Neural crest cell (in vitro differentiated cells): ENCODE results near the gene PDE6G. TPM values are rescaled to one million over a fixed set of nuclear protein-coding genes. Genes with fewer than 3 reads are reported as not detected.

ENCODE experiments used
- DNase-seq: peaks from one replicate; pipeline ENCODE4 v3.0.0; 2021; ENCODE audit warnings: low read depth, mixed read lengths, low spot score
- H3K27ac Mint-ChIP-seq: one replicate; pipeline ENCODE4 v1.8.0; 2021; ENCODE audit warnings: mild to moderate bottlenecking, mixed read lengths; ENCODE audit not compliant: unreplicated experiment
- H3K27me3 Mint-ChIP-seq: 2 replicates; pipeline ENCODE4 v1.8.0; 2021; ENCODE audit warnings: low read depth, mild to moderate bottlenecking, mixed read lengths
- H3K36me3 Mint-ChIP-seq: 2 replicates; pipeline ENCODE4 v1.8.0; 2021; ENCODE audit warnings: low read depth, mild to moderate bottlenecking, mixed read lengths
- H3K4me1 Mint-ChIP-seq: 2 replicates; pipeline ENCODE4 v1.8.0; 2021; ENCODE audit warnings: mixed read lengths
- H3K4me3 Mint-ChIP-seq: one replicate; pipeline ENCODE4 v1.8.0; 2021; ENCODE audit warnings: mild to moderate bottlenecking, mixed read lengths
- H3K9me3 Mint-ChIP-seq: 2 replicates; pipeline ENCODE4 v1.8.0; 2021; ENCODE audit warnings: mixed read lengths
- total RNA-seq: library from RNA; stranded (reverse); gene quantifications from 2 replicates; pipeline ENCODE4 v1.2.1, GENCODE V29; 2021
- TF ChIP-seq, protein P1 (sequence below): fragments of 200-600 bp; sonication (generic); conservative IDR thresholded peaks from 2 replicates; pipeline ENCODE4 v1.5.0; 2021; ENCODE audit warnings: antibody characterized with exemption, mild to moderate bottlenecking

Gene PDE6G
- total RNA-seq, 1 donor from 2014 or later: 0.79 TPM

DNA sequence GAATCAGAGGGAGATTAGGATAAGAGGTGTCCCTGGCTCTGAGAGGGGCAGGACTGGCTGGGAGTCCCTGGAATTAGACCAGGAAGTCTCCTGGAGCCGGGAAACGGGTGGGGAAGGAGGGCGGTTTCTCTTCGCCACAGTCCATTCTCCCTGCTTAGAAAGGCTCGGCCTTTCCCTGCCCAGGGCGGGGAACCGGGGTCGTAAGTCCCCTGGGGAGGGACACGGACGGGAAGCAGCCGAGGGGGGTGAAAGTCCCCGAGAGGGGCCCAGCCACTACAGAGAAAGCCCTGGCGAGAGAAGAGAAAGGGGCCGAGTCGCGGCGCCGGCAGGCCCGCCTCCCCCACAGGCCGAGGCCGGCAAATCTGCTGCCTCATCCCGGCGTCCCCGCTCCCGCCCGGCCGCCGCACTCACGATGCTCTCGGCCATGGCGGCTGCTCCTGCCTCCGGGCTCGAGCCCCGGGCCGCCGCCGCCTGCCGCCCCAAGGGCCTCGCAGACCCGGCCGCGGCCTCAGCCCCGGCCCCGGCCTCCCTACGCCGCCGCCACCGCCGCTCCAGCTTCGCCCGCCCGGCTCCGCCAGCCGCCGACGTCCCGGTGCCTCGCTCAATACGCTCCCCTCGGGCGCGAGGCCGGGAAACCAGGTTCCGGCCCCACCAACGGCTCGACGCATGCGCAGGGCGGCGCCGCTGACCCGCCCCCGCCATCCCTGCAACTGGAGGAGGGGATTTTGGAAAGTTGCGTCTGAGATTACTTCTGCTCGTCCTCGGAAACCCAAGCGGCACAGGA lies 19.6 kb downstream of the PDE6G start, which contains the start of the genes NPLOC4 and TSPAN10:
NPLOC4 (minus strand) TSS at position 608 of the 784 bp plus-strand sequence; CDS start at position 426, 182 bp downstream.
TSPAN10 (plus strand) TSS at position 692 of the 784 bp plus-strand sequence. CDS start 5,217 bp downstream, outside the sequence.
- Mint-ChIP-seq H3K27ac (peak within 1 kb of the TSS; percentile 96), H3K4me1 (peaks cover 14% of the 10 kb centered on the region), H3K27me3 (no peaks in the 10 kb centered on the region), H3K4me3 (peak within 1 kb of the TSS; percentile 96), H3K36me3 (no peaks in the 10 kb centered on the region), H3K9me3 (no peaks in the 10 kb centered on the region)
- peak; percentile 88 for DNase-seq
- TF ChIP-seq, protein P1, sequence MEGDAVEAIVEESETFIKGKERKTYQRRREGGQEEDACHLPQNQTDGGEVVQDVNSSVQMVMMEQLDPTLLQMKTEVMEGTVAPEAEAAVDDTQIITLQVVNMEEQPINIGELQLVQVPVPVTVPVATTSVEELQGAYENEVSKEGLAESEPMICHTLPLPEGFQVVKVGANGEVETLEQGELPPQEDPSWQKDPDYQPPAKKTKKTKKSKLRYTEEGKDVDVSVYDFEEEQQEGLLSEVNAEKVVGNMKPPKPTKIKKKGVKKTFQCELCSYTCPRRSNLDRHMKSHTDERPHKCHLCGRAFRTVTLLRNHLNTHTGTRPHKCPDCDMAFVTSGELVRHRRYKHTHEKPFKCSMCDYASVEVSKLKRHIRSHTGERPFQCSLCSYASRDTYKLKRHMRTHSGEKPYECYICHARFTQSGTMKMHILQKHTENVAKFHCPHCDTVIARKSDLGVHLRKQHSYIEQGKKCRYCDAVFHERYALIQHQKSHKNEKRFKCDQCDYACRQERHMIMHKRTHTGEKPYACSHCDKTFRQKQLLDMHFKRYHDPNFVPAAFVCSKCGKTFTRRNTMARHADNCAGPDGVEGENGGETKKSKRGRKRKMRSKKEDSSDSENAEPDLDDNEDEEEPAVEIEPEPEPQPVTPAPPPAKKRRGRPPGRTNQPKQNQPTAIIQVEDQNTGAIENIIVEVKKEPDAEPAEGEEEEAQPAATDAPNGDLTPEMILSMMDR: no peak

DNA sequence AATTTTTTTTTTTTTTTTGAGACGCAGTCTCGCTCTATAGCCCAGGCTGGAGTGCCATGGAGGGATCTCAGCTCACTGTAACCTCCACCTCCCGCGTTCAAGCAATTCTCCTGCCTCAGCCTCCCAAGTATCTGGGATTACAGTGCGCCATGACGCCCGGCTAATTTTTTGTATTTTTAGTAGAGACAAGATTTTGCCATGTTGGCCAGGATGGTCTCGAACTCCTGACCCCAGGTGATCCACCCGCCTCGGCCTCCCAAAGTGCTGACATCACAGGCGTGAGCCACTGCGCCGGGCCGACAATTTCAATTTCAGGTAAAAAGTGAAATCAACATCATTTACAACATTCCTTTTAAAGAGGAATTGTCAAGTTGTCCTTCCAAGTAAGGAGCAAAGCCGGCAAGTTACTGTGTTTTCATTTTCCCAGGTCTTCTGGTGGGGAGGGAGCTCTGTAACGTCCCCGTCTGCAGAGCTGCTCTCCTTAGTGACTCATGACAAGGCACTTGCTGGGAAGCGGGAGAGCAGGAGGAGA lies 20.3 kb downstream of the PDE6G start:
- peak overlapping the region; percentile 96 for H3K27ac Mint-ChIP-seq
- no peaks in the 10 kb centered on the region for H3K36me3 Mint-ChIP-seq
- peak overlapping the region; percentile 96 for H3K4me3 Mint-ChIP-seq
- H3K27me3 Mint-ChIP-seq: no peaks in the 10 kb centered on the region
- TF ChIP-seq, protein P1: no peak
- DNase-seq: no peak
- peaks cover 14% of the 10 kb centered on the region for H3K4me1 Mint-ChIP-seq
- H3K9me3 Mint-ChIP-seq: no peaks in the 10 kb centered on the region

DNA sequence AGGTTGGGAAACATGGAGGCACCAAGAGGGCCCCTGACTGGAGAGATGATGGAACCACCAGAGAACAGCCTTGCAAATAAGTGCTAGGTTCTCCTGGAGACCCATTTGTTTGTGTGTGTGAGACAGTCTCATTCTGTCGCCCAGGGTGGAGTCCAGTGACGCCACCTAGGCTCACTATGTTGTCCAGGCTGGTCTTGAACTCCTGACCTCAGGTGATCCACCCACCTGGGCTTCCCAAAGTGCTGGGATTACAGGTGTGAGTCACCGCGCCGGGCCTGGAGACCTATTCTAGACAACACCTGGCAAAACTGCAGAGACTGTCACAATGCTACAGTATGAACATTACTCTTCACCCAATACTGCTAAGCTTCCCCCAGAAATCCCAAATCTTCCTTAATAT lies 20.9 kb downstream of the PDE6G start:
- H3K4me1 Mint-ChIP-seq: peaks cover 14% of the 10 kb centered on the region
- peak overlapping the region; percentile 96 for H3K4me3 Mint-ChIP-seq
- DNase-seq: no peak
- H3K36me3 Mint-ChIP-seq: no peaks in the 10 kb centered on the region
- TF ChIP-seq, protein P1: no peak
- H3K27me3 Mint-ChIP-seq: no peaks in the 10 kb centered on the region
- no peaks in the 10 kb centered on the region for H3K9me3 Mint-ChIP-seq
- H3K27ac Mint-ChIP-seq: no peak overlapping the region

- Mint-ChIP-seq H3K36me3 (peaks cover 9% of the 10 kb centered on the region), H3K9me3 (no peaks in the 10 kb centered on the region), H3K4me3 (peak overlapping the region; percentile 16), H3K4me1 (peaks cover 11% of the 10 kb centered on the region), H3K27ac (no peak overlapping the region), H3K27me3 (no peaks in the 10 kb centered on the region)
- no peak for DNase-seq
- TF ChIP-seq, protein P1: no peak
Observed at GRCh38 chr17:81631482-81631881, 24.9 kb downstream of the PDE6G start.

GRCh38 chr17:81630274-81630673 lies 26.1 kb downstream of the PDE6G start:
- Mint-ChIP-seq H3K27ac (no peak overlapping the region), H3K9me3 (no peaks in the 10 kb centered on the region), H3K36me3 (peaks cover 15% of the 10 kb centered on the region), H3K4me1 (no peaks in the 10 kb centered on the region), H3K4me3 (peak overlapping the region; percentile 19), H3K27me3 (no peaks in the 10 kb centered on the region)
- TF ChIP-seq, protein P1: no peak
- no peak for DNase-seq
